A549 (cell line): ENCODE data around the gene CLSTN2. TPM values are rescaled to one million over a fixed set of nuclear protein-coding genes. Genes with fewer than 3 reads are reported as not detected.

Experiments
- ATAC-seq, 2 experiments: fragments of 200-7000 bp in 1 of 2; fragments of >200 bp in 1 of 2; cut with Nextera tagmentation in 1 of 2; cut with Tn5 transposase in 1 of 2; 3 replicates each; pipeline versions ENCODE4 v1.8.0 to v1.9.1; 2018 to 2020; ENCODE audit warnings: mild to moderate bottlenecking in 1 of 2, moderate library complexity in 1 of 2
- CTCF ChIA-PET: fragments of 300-600 bp; sonication (Branson Sonifier 250); formaldehyde crosslinking; extraction: SDS; loops from one replicate; lab custom pipeline; 2021; ENCODE audit warnings: antibody characterized with exemption, inconsistent platforms; lab: Yijun Ruan, JAX
- POLR2A ChIA-PET: fragments of 350-600 bp; formaldehyde crosslinking; extraction: SDS; loops from one replicate; lab custom pipeline; 2021; ENCODE audit warnings: antibody characterized with exemption, inconsistent platforms; lab: Yijun Ruan, JAX
- DNase-seq, 2 experiments: peaks; one replicate each; pipeline versions ENCODE4 v3.0.0 to v3.0.0-alpha.2; 2011 to 2016; ENCODE audit warnings: low read depth in 1 of 2, low spot score in 1 of 2
- FAIRE-seq: peaks from 2 replicates; lab custom pipeline; 2011; peaks lifted over from hg19 to GRCh38; lab: Jason Lieb, UNC
- H3K27ac ChIP-seq, 2 experiments: fragments of >200 bp; sonication (Bioruptor Twin); formaldehyde crosslinking; 3 replicates each; pipeline ENCODE4 v1.5.1; 2016 to 2017
- H3K4me1 ChIP-seq: fragments of >200 bp; sonication (Bioruptor Twin); formaldehyde crosslinking; 3 replicates; pipeline ENCODE4 v1.6.1; 2016
- H3K4me2 ChIP-seq: fragments of >200 bp; sonication (Bioruptor Twin); formaldehyde crosslinking; 3 replicates; pipeline ENCODE4 v1.6.1; 2016
- H3K4me3 ChIP-seq: fragments of >200 bp; sonication (Bioruptor Twin); formaldehyde crosslinking; 3 replicates; pipeline ENCODE4 v1.5.1; 2016
- H3K9me3 ChIP-seq: fragments of >200 bp; sonication (Bioruptor Twin); formaldehyde crosslinking; 3 replicates; pipeline ENCODE4 v1.6.1; 2016
- ATOH8 ChIP-seq: fragments of 250-450 bp; sonication (Bioruptor Pico); IDR thresholded peaks from 2 replicates; pipeline ENCODE4 v1.5.0; 2020; ENCODE audit warnings: low read depth, mild to moderate bottlenecking, moderate library complexity
- E2F6 ChIP-seq: IDR thresholded peaks from 2 replicates; pipeline ENCODE4 v1.6.1; 2012; ENCODE audit warnings: low read depth, borderline replicate concordance
- EP300 ChIP-seq, 2 experiments: fragments of >200 bp; sonication (Bioruptor Twin); formaldehyde crosslinking; IDR thresholded peaks; 2 replicates in 1 of 2; 3 replicates in 1 of 2; pipeline ENCODE4 v1.6.1; 2016 to 2017
- FOSB ChIP-seq: fragments of 250-450 bp; sonication (Bioruptor Pico); IDR thresholded peaks from 2 replicates; pipeline ENCODE4 v1.5.0; 2020; ENCODE audit warnings: mild to moderate bottlenecking, moderate library complexity
- FOSL2 ChIP-seq, 2 experiments: fragments of 450-650 bp in 1 of 2; fragments of >200 bp in 1 of 2; sonication (Bioruptor Twin) in 1 of 2; formaldehyde crosslinking; IDR thresholded peaks; 2 replicates each; pipeline versions ENCODE4 v1.5.0 to v1.6.1; 2016 to 2020; ENCODE audit warnings: mild to moderate bottlenecking in 1 of 2, moderate library complexity in 1 of 2
- HDAC2 ChIP-seq: fragments of 200-600 bp; sonication (generic); IDR thresholded peaks from 2 replicates; pipeline ENCODE4 v1.6.1; 2016
- HMGXB4 ChIP-seq: fragments of 250-450 bp; sonication (Bioruptor Pico); IDR thresholded peaks from 2 replicates; pipeline ENCODE4 v1.5.0; 2021; ENCODE audit warnings: mild to moderate bottlenecking, moderate library complexity, borderline replicate concordance
- HOXB13 ChIP-seq: fragments of 250-450 bp; sonication (Bioruptor Pico); IDR thresholded peaks from 2 replicates; pipeline ENCODE4 v1.5.0; 2020; ENCODE audit warnings: low read depth, mild to moderate bottlenecking, moderate library complexity
- HOXB5 ChIP-seq: fragments of 250-450 bp; sonication (Bioruptor Pico); IDR thresholded peaks from 2 replicates; pipeline ENCODE4 v1.5.0; 2020; ENCODE audit warnings: mild to moderate bottlenecking, moderate library complexity
- MAFK ChIP-seq: fragments of 450-650 bp; IDR thresholded peaks from 2 replicates; pipeline ENCODE4 v1.6.1; 2014; ENCODE audit not compliant: partially characterized antibody
- NPAS2 ChIP-seq: fragments of 250-450 bp; sonication (Bioruptor Pico); IDR thresholded peaks from 2 replicates; pipeline ENCODE4 v1.8.0; 2022; ENCODE audit warnings: mild to moderate bottlenecking, moderate library complexity, borderline replicate concordance
- PHF8 ChIP-seq: fragments of 200-600 bp; sonication (generic); IDR thresholded peaks from 2 replicates; pipeline ENCODE4 v1.6.1; 2016; ENCODE audit warnings: low read depth, mild to moderate bottlenecking, antibody characterized with exemption, moderate library complexity, borderline replicate concordance
- POLR2AphosphoS2 ChIP-seq: conservative IDR thresholded peaks from 2 replicates; pipeline ENCODE4 v1.6.1; 2012; ENCODE audit warnings: low read length, improper control_type of control experiment, inconsistent platforms
- REST ChIP-seq: fragments of 200-600 bp; sonication (generic); IDR thresholded peaks from 2 replicates; pipeline ENCODE4 v1.6.1; 2016; ENCODE audit warnings: antibody characterized with exemption, mild to moderate bottlenecking, moderate library complexity
- RFX5 ChIP-seq: fragments of 450-650 bp; IDR thresholded peaks from 2 replicates; pipeline ENCODE4 v1.7.1; 2014; ENCODE audit warnings: antibody characterized with exemption, mild to moderate bottlenecking, moderate library complexity
- SMC3 ChIP-seq: fragments of >200 bp; sonication (Bioruptor Twin); formaldehyde crosslinking; IDR thresholded peaks from 3 replicates; pipeline ENCODE4 v1.6.1; 2018; ENCODE audit warnings: inconsistent platforms
- TFCP2L1 ChIP-seq: fragments of 250-450 bp; sonication (Bioruptor Pico); IDR thresholded peaks from 2 replicates; pipeline ENCODE4 v1.5.0; 2021; ENCODE audit warnings: mild to moderate bottlenecking
- ZC3H11A ChIP-seq: fragments of 450-650 bp; IDR thresholded peaks from 2 replicates; pipeline ENCODE4 v1.6.1; 2014; ENCODE audit warnings: antibody characterized with exemption, mild to moderate bottlenecking
- WGBS: methylation state at CpG from one replicate; pipeline ENCODE4 v1.1.6; 2017; ENCODE audit errors: missing lambda C conversion rate; 5-methylcytosine and 5-hydroxymethylcytosine counted together
- polyA plus RNA-seq, 4 experiments: library from polyadenylated mRNA; depleted of rRNA in 3 of 4; stranded (reverse); fragments of >200 nt; fragmentation: RNase III in 1 of 4; extraction: RNeasy Plus Mini Kit Qiagen cat#74134 plus additional on column Dnase treatment in 1 of 4; gene quantifications; 2 replicates in 3 of 4; 3 replicates in 1 of 4; pipeline ENCODE4 v1.2.3, GENCODE V29; 2011 to 2017

The CLSTN2 gene
- polyA plus RNA-seq, 2 of the 4 experiments (the other 2 are of a cell fraction) = 0.03 to 0.04 TPM

- FAIRE-seq = no peak
- ChIA-PET POLR2A (no interaction called here), CTCF (no interaction called here)
Measured at GRCh38 chr3:139944256-139944910, 9.4 kb downstream of the CLSTN2 start.

GRCh38 chr3:139945386-139945785 is 10.4 kb downstream of the CLSTN2 start:
- ChIA-PET CTCF (no interaction called here), POLR2A (no interaction called here)
- no peak for FAIRE-seq
- ATAC-seq = no peak
- H3K27ac ChIP-seq = no peak overlapping the region
- H3K4me2 ChIP-seq = no peak overlapping the region
- 3% methylated on average over 4 of the region's 4 CpGs for WGBS
- DNase-seq = no peak
- no peaks in the 10 kb centered on the region for H3K4me1 ChIP-seq
- TF ChIP-seq ATOH8 (CRISPR knock-in tag) (no peak), REST (no peak), TFCP2L1 (CRISPR knock-in tag) (no peak), E2F6 (no peak), SMC3 (no peak), FOSB (no peak), HDAC2 (no peak), EP300 (IDR thresholded peaks at IDR 0.05) (no peak), FOSL2 (IDR thresholded peaks at IDR 0.05) (no peak), FOSL2 (CRISPR knock-in tag; IDR thresholded peaks at IDR 0.05) (no peak), HOXB13 (no peak), HOXB5 (CRISPR knock-in tag) (no peak), ZC3H11A (no peak), HMGXB4 (CRISPR knock-in tag) (no peak), RFX5 (no peak), NPAS2 (CRISPR knock-in tag) (no peak)
- no peaks in the 10 kb centered on the region for H3K9me3 ChIP-seq
- no peak overlapping the region for H3K4me3 ChIP-seq

More at GRCh38 chr3:139944256-139944910, 9.4 kb downstream of the CLSTN2 start:
- no peak overlapping the region for H3K27ac ChIP-seq
- H3K4me1 ChIP-seq = no peaks in the 10 kb centered on the region
- H3K9me3 ChIP-seq = no peaks in the 10 kb centered on the region
- no peak for DNase-seq
- no peak overlapping the region for H3K4me2 ChIP-seq
- WGBS = 54% methylated on average over 7 of the region's 7 CpGs
- no peak overlapping the region for H3K4me3 ChIP-seq
- TF ChIP-seq MAFK (no peak), POLR2AphosphoS2 (no peak), PHF8 (no peak), ZC3H11A (no peak)
- TF ChIP-seq, all 56 proteins: peak for 0
- no peak for ATAC-seq
